GM19193 (cell line): ENCODE data around the gene ATP10A.

Experiments used
- POLR2A ChIP-seq: IDR thresholded peaks from 4 replicates; pipeline ENCODE4 v1.6.1; 2011; ENCODE audit not compliant: insufficient read depth, insufficient read length; ENCODE audit errors: extremely low read depth

The ATP10A gene

DNA sequence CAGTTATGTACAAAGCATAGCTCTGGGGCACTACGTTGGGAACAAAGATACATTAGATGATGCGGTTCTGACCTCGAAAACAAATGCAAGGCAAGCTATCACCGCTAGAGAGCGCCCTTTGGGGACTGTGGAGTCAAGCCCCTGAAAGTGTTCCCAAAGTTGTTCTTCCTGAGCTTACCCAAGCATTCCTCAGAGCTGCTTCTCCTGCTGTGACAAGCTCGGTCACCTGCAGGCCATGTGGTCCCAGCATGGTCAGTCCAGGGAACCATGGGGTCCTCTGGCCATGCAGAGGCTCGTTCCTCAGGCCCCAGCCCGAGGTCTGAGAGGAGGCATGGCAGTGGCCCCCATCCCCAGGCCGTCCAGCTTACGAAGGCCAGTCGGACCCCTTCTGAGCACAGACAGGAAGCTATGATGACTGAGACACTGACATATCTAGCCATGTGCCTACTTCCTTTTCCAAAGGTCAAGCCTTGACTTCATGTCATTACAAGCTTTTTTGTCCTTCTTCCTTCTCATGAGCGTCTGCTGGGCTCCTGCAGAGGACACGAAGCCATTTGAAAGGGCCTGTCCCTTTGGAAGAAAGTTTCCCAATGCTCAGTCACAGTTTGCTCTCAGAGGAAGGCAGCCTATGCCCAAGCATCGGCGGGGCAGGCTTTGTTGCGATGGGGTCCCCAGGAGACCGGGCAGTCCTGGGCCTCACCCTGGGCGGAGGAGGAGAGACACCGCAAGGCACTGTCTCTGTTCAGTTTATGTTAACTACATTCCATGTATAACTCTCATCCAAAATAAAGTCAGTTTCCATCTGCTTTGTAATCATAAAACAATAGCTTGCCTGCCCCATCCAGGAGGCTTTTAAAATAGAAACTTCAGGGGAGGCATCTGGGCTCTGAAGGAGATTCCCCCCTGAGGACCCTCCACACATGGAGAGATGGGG lies 79.3 kb downstream of the ATP10A start:
- no peak for TF ChIP-seq POLR2A

DNA sequence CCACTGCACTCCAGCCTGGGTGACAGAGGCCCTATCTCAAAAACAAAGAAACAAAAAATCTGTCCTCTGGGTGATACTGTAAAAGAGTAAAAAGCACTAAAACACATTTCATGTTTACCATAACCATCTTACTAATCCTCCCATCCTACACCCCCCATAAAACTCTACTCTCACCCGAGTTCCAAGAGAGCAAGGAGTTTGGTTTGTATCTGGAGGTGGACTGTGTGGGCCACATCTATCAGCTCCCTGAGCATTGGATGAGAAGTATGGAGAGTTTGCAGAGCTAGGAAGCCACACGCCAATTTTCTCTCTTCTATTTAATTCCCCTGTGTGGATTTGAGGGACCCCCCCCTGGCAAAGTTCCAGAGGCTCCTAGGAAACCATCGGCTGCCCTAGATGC lies 80.0 kb downstream of the ATP10A start:
- no peak for TF ChIP-seq POLR2A

DNA sequence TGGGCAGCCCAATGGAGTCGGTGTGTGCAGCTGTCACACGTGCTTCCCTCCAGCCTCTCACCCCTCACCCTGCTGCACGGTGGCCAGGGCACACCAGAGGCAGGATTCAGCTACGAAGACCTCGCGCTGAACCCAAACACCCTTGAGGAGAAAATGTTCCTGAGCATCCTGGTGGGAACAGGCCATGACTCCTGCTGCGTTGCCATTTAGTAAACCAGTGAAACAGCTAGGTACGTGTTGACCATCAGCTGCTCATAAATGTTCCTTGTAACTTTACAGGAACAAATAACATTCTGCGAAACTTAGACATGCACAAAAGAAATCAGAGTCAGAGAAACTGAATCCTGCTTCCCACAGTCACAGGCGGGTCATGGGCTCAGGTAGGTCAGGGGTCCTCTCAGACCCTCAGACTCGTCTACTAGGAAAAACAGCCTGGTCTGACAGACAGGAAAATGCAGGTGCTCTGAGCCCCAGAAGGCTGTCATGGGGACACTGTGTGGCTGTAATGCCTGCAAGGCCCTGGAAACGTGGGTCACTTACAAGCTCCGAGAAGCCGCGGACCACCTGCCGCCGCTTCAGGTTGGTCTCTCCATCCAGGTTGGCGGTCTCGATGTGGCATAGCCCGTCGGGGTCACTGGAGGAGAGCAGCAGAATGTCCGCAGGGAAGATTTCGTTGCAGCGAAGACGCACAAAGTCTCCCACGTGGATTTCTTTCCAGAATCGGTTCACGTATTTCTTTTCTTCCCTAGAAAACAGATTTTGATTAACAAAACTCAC lies 82.5 kb downstream of the ATP10A start:
- TF ChIP-seq POLR2A, result no peak

DNA sequence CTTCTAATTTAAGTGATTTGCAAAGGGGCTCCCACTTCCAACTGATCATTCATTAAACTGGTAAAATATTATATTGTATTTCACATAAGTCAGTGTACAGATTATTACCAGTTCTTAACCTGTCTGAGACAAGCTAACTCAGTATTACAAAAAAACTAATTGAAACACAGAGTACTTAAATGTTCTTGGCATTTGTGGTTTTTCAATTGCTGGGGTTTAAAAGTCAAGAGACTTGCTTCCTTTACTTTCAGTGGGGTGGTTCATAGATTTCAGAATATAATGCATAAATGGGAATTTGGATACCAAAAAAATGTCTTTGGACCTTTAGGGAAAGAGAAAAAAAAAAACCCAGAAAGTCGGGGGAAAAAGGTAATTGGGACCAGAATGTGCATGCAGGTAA lies 85.0 kb downstream of the ATP10A start:
- TF ChIP-seq POLR2A, result no peak

DNA sequence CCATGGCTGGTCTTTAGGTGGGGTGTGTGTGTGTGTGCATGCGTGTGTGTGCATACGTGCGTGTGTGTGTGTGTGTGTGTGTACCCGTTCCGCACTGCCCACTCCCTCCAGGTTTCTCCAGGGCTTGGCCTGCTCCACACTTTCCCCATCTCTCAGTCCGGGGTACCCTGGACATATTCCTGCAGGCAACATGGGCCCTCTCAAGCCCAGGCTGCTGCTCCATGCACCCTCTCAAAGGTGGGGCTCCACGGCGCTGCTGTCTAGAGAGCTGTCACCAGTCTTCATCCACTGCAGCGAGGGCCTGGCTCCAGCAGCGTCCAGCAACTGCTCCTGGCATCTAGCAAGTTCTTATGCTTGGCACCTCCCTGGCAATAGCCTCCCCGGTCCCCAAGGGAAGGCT lies 86.1 kb downstream of the ATP10A start:
- TF ChIP-seq POLR2A, result no peak

DNA sequence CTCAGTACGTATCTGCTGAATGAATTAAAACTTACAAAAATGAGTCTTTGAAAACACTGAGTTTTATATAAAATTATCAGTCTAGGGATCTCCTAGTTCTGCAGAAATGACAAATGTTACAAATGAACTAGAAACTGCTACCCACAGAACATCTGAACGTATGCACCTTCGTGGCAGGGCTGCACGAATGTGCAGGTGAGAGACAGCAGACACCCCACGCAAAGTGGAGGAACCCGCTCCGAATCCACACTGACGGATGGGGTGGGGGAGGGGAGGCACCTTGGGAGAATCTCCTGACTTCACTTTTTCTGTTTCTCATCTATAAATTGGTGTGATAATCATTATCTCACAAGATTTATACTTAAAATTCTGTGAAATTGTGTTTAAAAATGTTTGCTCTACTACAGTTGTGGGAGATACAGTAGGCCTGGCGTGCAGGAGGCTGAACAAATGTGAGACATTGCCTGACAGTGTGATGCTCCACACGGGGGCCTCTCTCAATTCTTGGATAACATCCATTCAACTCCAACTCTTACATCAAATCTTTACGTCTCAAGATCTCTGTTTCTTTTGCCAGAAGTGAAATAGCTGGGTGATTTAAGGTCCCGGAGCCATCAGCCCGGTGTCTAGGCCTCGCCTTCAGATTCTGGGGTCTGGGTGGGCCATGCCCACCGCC lies 86.9 kb downstream of the ATP10A start:
- TF ChIP-seq POLR2A, result no peak

DNA sequence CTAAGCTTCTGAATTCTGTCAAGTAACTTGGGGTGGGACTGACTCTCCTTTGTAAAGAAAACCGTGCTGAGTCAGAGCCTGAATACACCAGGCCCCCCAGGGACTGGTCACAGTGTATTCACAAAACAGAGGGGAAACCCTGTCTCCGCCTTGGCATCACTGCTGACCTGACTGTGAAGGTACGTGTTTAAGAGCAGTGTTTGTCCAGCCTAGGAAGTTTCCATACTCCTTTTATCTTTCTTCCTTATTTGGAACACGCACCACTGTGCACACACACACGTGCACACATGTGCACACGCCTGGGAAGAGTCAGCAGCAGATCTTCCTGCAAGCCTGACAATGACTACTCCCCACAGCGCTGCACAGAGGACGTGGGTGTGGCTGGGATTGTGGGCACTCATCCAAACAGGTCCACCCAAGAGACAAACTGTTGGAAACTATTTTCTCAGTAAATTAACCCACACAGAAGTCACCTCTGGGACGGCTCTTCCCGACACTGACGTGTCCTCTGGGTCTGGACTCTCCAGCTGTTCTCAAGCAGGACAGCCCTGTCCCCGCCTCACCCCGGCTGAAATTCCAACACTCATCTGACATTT lies 87.7 kb downstream of the ATP10A start:
- no peak for TF ChIP-seq POLR2A

DNA sequence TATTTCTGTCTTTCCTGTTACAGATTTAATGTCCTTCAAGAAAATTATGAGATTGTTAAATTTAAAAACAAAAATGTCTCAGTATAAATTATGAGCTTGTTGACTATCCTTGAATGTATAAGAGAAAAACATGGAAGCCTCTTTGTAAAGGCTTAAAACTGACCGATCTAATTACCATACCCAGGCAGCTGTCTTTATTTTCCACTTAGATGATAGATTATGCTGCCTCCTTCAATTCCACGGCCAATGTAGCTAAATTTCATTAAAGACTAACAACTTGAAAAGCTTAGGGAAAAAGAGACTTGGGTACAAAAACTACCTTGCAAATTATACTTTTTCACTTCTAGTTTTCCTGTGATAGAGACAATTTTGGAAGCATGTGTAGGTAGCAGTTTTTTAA lies 88.3 kb downstream of the ATP10A start:
- no peak for TF ChIP-seq POLR2A

DNA sequence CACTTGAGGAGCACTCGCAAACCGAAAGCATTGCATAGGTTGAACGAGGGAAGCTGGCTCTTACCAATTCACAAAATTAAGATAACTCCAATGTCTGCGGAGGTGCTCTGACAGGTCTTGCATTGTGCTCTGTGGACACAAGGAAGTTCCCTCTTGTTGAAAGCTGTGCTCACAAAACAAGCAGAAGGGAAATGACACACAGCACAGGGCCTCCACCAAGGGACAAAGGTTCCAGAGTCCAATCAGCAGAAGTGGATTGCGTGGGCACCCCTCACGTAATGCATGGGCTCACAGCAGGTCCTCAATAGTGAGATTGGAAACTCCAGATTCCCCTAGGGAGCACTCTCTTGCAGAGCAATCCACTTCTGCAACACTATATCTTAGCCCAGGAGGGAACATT lies 89.9 kb downstream of the ATP10A start:
- no peak for TF ChIP-seq POLR2A

DNA sequence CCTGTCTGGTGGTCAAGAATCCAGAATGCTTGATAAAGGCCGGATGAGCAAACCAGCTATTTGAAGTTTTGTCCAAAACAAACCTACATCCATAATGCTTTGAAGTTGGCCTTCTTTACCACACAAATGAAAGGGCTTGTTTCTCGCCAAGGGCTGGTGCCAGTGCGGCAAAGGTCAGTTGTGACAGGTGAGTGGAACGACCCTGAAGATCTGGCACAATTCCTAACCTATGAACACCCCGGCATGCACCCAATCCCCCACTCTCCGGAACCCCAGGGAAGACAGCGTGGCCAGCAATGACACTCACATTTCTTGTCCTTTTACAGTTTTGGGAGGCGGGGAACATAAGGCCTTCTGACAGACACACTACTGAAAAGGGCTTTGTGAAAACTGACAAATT lies 90.6 kb downstream of the ATP10A start:
- no peak for TF ChIP-seq POLR2A

DNA sequence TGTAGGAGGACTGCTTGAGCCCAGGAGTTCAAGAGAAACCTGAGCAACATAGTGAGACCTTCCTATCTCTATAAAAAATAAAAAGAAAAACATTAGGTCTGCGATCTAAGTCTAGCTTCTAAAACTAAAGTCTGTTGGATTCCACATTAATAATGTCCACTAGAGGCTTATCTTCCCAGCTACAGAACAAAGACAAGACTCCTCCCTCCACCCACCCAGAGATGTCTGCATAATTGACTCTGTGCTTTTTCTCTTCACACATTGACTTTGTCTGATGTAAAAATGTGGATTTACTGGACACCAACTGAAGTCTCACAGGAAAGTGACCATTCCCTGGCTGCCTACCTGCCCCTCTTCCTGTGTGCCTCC lies 91.8 kb downstream of the ATP10A start:
- no peak for TF ChIP-seq POLR2A

DNA sequence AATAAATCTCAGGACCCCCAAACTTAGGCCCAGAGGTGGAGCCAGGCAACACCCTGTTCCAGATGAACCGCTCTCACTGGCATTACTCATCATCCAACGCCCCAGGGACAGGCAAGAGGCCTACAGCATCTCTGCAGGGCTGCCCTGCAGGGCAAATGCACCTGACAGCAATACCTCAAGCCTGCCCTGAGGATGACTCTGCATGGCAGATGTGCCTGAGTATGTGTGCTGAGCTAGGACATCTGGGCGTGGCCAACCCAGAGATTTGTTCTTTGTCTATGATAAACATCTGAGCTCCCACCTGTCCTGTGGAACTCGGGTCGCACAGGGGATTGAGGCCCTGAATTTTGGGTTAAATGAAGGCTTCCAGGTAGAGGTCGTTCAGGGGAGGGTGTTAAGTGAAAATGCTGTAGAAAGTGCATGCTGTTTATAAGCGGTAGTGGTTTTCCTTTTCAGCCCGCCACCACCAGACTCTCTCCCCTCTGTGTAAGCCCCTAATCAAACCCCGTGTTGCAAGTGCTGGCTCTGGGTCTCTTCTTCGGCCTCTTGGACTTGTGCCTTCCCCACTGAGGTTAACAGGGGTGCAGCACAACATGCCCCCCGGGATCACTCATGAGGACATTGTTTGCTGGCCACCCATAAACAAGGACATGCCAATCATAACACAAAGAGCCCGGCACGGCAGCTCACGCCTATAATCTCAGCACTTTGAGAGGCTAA lies 92.3 kb downstream of the ATP10A start:
- TF ChIP-seq POLR2A, result no peak

DNA sequence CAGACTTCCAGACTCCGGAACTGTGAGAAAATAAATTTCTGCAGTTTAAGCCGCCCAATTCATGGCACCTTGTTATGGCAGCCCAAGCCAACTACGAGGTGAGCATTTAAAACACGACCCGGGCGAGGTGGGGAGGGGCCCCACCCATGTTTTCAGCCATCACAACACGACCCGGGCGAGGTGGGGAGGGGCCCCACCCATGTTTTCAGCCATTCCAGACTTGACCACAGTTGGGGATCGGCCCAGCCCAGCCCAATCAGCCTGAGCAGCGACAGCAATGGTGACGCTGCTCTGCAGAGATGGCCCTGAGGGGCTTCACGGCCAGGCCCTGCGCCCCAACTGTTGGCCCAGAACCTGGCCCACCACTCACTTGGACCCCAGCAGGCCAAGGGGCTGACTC lies 93.1 kb downstream of the ATP10A start:
- no peak for TF ChIP-seq POLR2A

DNA sequence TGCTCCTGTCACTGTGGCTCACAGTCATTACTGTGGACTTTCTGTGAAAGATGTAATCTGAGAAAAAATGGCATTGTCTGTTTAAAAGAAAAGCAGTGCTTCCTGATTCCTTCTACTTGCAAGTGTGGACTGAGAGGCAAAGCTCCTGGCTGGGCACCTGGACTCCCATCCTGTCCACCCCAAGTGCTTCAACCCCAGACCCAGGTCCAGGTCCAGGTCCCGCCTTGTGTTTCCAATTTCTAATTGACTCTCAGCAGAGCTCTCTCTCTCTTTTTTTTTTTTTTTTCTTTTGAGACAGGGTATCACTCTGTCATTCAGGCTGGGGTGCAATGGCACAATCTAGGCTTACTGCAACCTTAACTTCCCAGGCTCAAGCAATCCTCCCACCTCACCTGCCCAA lies 94.9 kb downstream of the ATP10A start:
- no peak for TF ChIP-seq POLR2A
